ENCODE measurements around the gene TP53. TPM values are rescaled to one million over a fixed set of nuclear protein-coding genes. Genes with fewer than 3 reads are reported as not detected.
"Not testable (repeated sequence)": the region's sequence is repeated elsewhere in the genome, so short reads cannot be mapped to it uniquely, and the experiment has no call there.

Gene TP53
- polyA plus RNA-seq, 5 donors: 68.9 to 88.2 (median 78.4) TPM

GRCh38 chr17:7636163-7636562 is 51.1 kb downstream of the TP53 start:
- DNase-seq: no peak

- DNase-seq: peak; percentile 62 to 76
These were observed 52.9 kb downstream of the TP53 start for GRCh38 chr17:7634384-7634783.

- DNase-seq: no peak
These were observed 54.2 kb downstream of the TP53 start for GRCh38 chr17:7633093-7633492.

GRCh38 chr17:7632492-7632894 is 54.8 kb downstream of the TP53 start:
- no peak for DNase-seq

- DNase-seq: no peak
These were observed 55.6 kb downstream of the TP53 start for GRCh38 chr17:7631398-7632380.

- no peak for DNase-seq
These were observed 57.2 kb downstream of the TP53 start, which contains the start of gene SHBG for GRCh38 chr17:7629939-7630571. Gene SHBG, plus strand, starts transcription at chr17:7630135. Its CDS starts 38 bp downstream, at chr17:7630173.

GRCh38 chr17:7627250-7628121 is 59.8 kb downstream of the TP53 start, which contains the start of gene SAT2:
Gene SAT2, minus strand, starts transcription at chr17:7627821. Its CDS starts 186 bp downstream, at chr17:7627635.
- peak; percentile 90 to 94 for DNase-seq

- DNase-seq: no peak
These were observed 60.4 kb downstream of the TP53 start for GRCh38 chr17:7626956-7627249.

GRCh38 chr17:7626307-7626706 is 61.0 kb downstream of the TP53 start:
- DNase-seq: no peak

GRCh38 chr17:7625749-7626148 is 61.5 kb downstream of the TP53 start:
- not testable (repeated sequence) for DNase-seq

- no peak for DNase-seq
These were observed 63.6 kb downstream of the TP53 start for GRCh38 chr17:7623661-7624060.

GRCh38 chr17:7620835-7621234 is 66.5 kb downstream of the TP53 start:
- DNase-seq: no peak

GRCh38 chr17:7618608-7619007 is 68.7 kb downstream of the TP53 start:
- DNase-seq: no peak

Other genes starting within 250 kb of the TP53 start
- gene FGF11, start 248.0 kb downstream of the TP53 start, polyA plus RNA-seq (ENCODE audit: insufficient read depth in 1 of 5, insufficient read length in 5 of 5, low replicate concordance in 1 of 5): 1 to 10 TPM; 1.4 to 2.5 (median 1.9) TPM
- 10 to 100 TPM in 3 of 5 donors, 1 to 10 TPM in 2; 9.0 to 14.8 (median 10.5) TPM for gene CHRNB1, start 242.4 kb downstream of the TP53 start, polyA plus RNA-seq (ENCODE audit: insufficient read depth in 1 of 5, insufficient read length in 5 of 5, low replicate concordance in 1 of 5)
- 10 to 100 TPM; 36.6 to 52.9 (median 43.8) TPM for gene ZBTB4, start 207.9 kb downstream of the TP53 start, polyA plus RNA-seq (ENCODE audit: insufficient read depth in 1 of 5, insufficient read length in 5 of 5, low replicate concordance in 1 of 5)
- under 1 TPM; 0.15 to 0.40 (median 0.35) TPM for gene SLC35G6, start 206.0 kb downstream of the TP53 start, polyA plus RNA-seq (ENCODE audit: insufficient read depth in 1 of 5, insufficient read length in 5 of 5, low replicate concordance in 1 of 5)
- gene POLR2A, start 203.1 kb downstream of the TP53 start, polyA plus RNA-seq (ENCODE audit: insufficient read depth in 1 of 5, insufficient read length in 5 of 5, low replicate concordance in 1 of 5): 100 to 1,000 TPM in 1 of 5 donors, 10 to 100 TPM in 4; 79.6 to 127 (median 89.6) TPM
- 10 to 100 TPM; 20.1 to 40.5 (median 31.3) TPM for gene TNFSF12, start 138.4 kb downstream of the TP53 start, polyA plus RNA-seq (ENCODE audit: insufficient read depth in 1 of 5, insufficient read length in 5 of 5, low replicate concordance in 1 of 5)
- 10 to 100 TPM; 16.2 to 23.2 (median 17.2) TPM for gene TNFSF13, start 128.7 kb downstream of the TP53 start, polyA plus RNA-seq (ENCODE audit: insufficient read depth in 1 of 5, insufficient read length in 5 of 5, low replicate concordance in 1 of 5)
- gene SENP3, start 125.6 kb downstream of the TP53 start, polyA plus RNA-seq (ENCODE audit: insufficient read depth in 1 of 5, insufficient read length in 5 of 5, low replicate concordance in 1 of 5): 10 to 100 TPM; 61.1 to 72.4 (median 70.5) TPM
- gene CD68, start 107.9 kb downstream of the TP53 start, polyA plus RNA-seq (ENCODE audit: insufficient read depth in 1 of 5, insufficient read length in 5 of 5, low replicate concordance in 1 of 5): 10 to 100 TPM; 30.7 to 40.7 (median 32.3) TPM
- 10 to 100 TPM; 83.2 to 98.1 (median 93.5) TPM for gene MPDU1, start 103.6 kb downstream of the TP53 start, polyA plus RNA-seq (ENCODE audit: insufficient read depth in 1 of 5, insufficient read length in 5 of 5, low replicate concordance in 1 of 5)
- 1 to 10 TPM; 1.4 to 2.5 (median 1.8) TPM for gene SOX15, start 97.4 kb downstream of the TP53 start, polyA plus RNA-seq (ENCODE audit: insufficient read depth in 1 of 5, insufficient read length in 5 of 5, low replicate concordance in 1 of 5)
- gene FXR2, start 72.6 kb downstream of the TP53 start, polyA plus RNA-seq (ENCODE audit: insufficient read depth in 1 of 5, insufficient read length in 5 of 5, low replicate concordance in 1 of 5): 10 to 100 TPM; 33.0 to 43.8 (median 38.6) TPM
- gene SAT2, start 59.7 kb downstream of the TP53 start, polyA plus RNA-seq (ENCODE audit: insufficient read depth in 1 of 5, insufficient read length in 5 of 5, low replicate concordance in 1 of 5): 10 to 100 TPM; 70.6 to 93.8 (median 86.2) TPM
- 1 to 10 TPM; 1.1 to 2.0 (median 1.2) TPM for gene SHBG, start 57.4 kb downstream of the TP53 start, polyA plus RNA-seq (ENCODE audit: insufficient read depth in 1 of 5, insufficient read length in 5 of 5, low replicate concordance in 1 of 5)
- gene ATP1B2, start 36.6 kb downstream of the TP53 start, polyA plus RNA-seq (ENCODE audit: insufficient read depth in 1 of 5, insufficient read length in 5 of 5, low replicate concordance in 1 of 5): 10 to 100 TPM; 20.5 to 31.5 (median 25.5) TPM
- gene WRAP53, start 987 bp upstream of the TP53 start, polyA plus RNA-seq (ENCODE audit: insufficient read depth in 1 of 5, insufficient read length in 5 of 5, low replicate concordance in 1 of 5): 10 to 100 TPM; 10.3 to 17.5 (median 13.3) TPM
- 10 to 100 TPM; 28.2 to 37.8 (median 32.1) TPM for gene EFNB3, start 17.7 kb upstream of the TP53 start, polyA plus RNA-seq (ENCODE audit: insufficient read depth in 1 of 5, insufficient read length in 5 of 5, low replicate concordance in 1 of 5)
- gene DNAH2, start 30.3 kb upstream of the TP53 start, polyA plus RNA-seq (ENCODE audit: insufficient read depth in 1 of 5, insufficient read length in 5 of 5, low replicate concordance in 1 of 5): 1 to 10 TPM; 1.1 to 3.8 (median 2.1) TPM
- 10 to 100 TPM; 15.1 to 28.6 (median 25.7) TPM for gene KDM6B, start 146.7 kb upstream of the TP53 start, polyA plus RNA-seq (ENCODE audit: insufficient read depth in 1 of 5, insufficient read length in 5 of 5, low replicate concordance in 1 of 5)
- gene TMEM88, start 167.6 kb upstream of the TP53 start, polyA plus RNA-seq (ENCODE audit: insufficient read depth in 1 of 5, insufficient read length in 5 of 5, low replicate concordance in 1 of 5): 10 to 100 TPM; 12.5 to 23.6 (median 16.0) TPM
- 100 to 1,000 TPM in 1 of 5 donors, 10 to 100 TPM in 4; 58.2 to 121 (median 71.0) TPM for gene NAA38, start 170.1 kb upstream of the TP53 start, polyA plus RNA-seq (ENCODE audit: insufficient read depth in 1 of 5, insufficient read length in 5 of 5, low replicate concordance in 1 of 5)
- 10 to 100 TPM; 18.7 to 22.7 (median 19.6) TPM for gene CYB5D1, start 170.5 kb upstream of the TP53 start, polyA plus RNA-seq (ENCODE audit: insufficient read depth in 1 of 5, insufficient read length in 5 of 5, low replicate concordance in 1 of 5)
- gene CHD3, start 201.3 kb upstream of the TP53 start, polyA plus RNA-seq (ENCODE audit: insufficient read depth in 1 of 5, insufficient read length in 5 of 5, low replicate concordance in 1 of 5): 100 to 1,000 TPM; 177 to 239 (median 196) TPM
- gene RNF227, start 228.8 kb upstream of the TP53 start, polyA plus RNA-seq (ENCODE audit: insufficient read depth in 1 of 5, insufficient read length in 5 of 5, low replicate concordance in 1 of 5): 1 to 10 TPM; 2.2 to 3.4 (median 3.0) TPM
- 10 to 100 TPM in 3 of 5 donors, 1 to 10 TPM in 2; 8.7 to 12.1 (median 10.3) TPM for gene KCNAB3, start 242.4 kb upstream of the TP53 start, polyA plus RNA-seq (ENCODE audit: insufficient read depth in 1 of 5, insufficient read length in 5 of 5, low replicate concordance in 1 of 5)
- 100 to 1,000 TPM; 111 to 164 (median 138) TPM for gene TRAPPC1, start 244.5 kb upstream of the TP53 start, polyA plus RNA-seq (ENCODE audit: insufficient read depth in 1 of 5, insufficient read length in 5 of 5, low replicate concordance in 1 of 5)
- gene CNTROB, start 244.7 kb upstream of the TP53 start, polyA plus RNA-seq (ENCODE audit: insufficient read depth in 1 of 5, insufficient read length in 5 of 5, low replicate concordance in 1 of 5): 10 to 100 TPM; 67.3 to 82.5 (median 74.7) TPM